Naive B cell (primary cell): ENCODE data around the gene PPP1R15B. TPM values are rescaled to one million over a fixed set of nuclear protein-coding genes. Genes with fewer than 3 reads are reported as not detected.
"Not testable (repeated sequence)": the region's sequence is repeated elsewhere in the genome, so short reads cannot be mapped to it uniquely, and the experiment has no call there.

Experiments used
- ATAC-seq, 2 donors: fragments of 150-1000 bp; cut with Tn5 transposase; 2 replicates each; pipeline ENCODE4 v1.10.0; 2021; ENCODE audit warnings: low read depth in 2 of 2, mild to moderate bottlenecking in 2 of 2, moderate library complexity in 2 of 2
- DNase-seq: peaks from one replicate; pipeline ENCODE4 v3.0.0; 2022
- H3K27ac Mint-ChIP-seq, 6 donors: one replicate each; pipeline ENCODE4 v1.8.0; 2020 to 2022; ENCODE audit warnings: mild to moderate bottlenecking in 6 of 6, mixed read lengths in 6 of 6, moderate library complexity in 5 of 6, inconsistent platforms in 2 of 6
- H3K27me3 Mint-ChIP-seq, 3 donors: one replicate each; pipeline ENCODE4 v1.8.0; 2021 to 2022; ENCODE audit warnings: mixed read lengths in 3 of 3, mild to moderate bottlenecking in 1 of 3
- H3K36me3 Mint-ChIP-seq, 2 donors: one replicate each; pipeline ENCODE4 v1.8.0; 2020 to 2022; ENCODE audit warnings: mixed read lengths in 2 of 2, inconsistent platforms in 1 of 2, mild to moderate bottlenecking in 1 of 2
- H3K4me1 Mint-ChIP-seq, 3 donors: one replicate each; pipeline ENCODE4 v1.8.0; 2020 to 2022; ENCODE audit warnings: mixed read lengths in 3 of 3, inconsistent platforms in 1 of 3, mild to moderate bottlenecking in 1 of 3, moderate library complexity in 1 of 3
- H3K4me3 Mint-ChIP-seq, 8 donors: one replicate each; pipeline ENCODE4 v1.8.0; 2020 to 2022; ENCODE audit warnings: mild to moderate bottlenecking in 8 of 8, mixed read lengths in 8 of 8, moderate library complexity in 8 of 8, inconsistent platforms in 2 of 8
- H3K9me3 Mint-ChIP-seq, 7 donors: one replicate each; pipeline ENCODE4 v1.8.0; 2020 to 2022; ENCODE audit warnings: mixed read lengths in 7 of 7, mild to moderate bottlenecking in 5 of 7, inconsistent platforms in 2 of 7, moderate library complexity in 1 of 7
- polyA plus RNA-seq, 6 donors: library from polyadenylated mRNA; unstranded; fragments of 300-500 nt; fragmentation: Illumina TruSeq; gene quantifications; one replicate each; pipeline ENCODE4 v1.2.3, GENCODE V29; 2021; ENCODE audit warnings: low read depth in 6 of 6

PPP1R15B gene
- polyA plus RNA-seq, 6 donors from 2014 or later, result 18.5 to 39.0 (median 33.0) TPM

- ATAC-seq, result no peak
- peaks cover 22 to 24% of the 10 kb centered on the region in 2 donors for H3K36me3 Mint-ChIP-seq
- H3K9me3 Mint-ChIP-seq, result no peaks in the 10 kb centered on the region
- H3K4me3 Mint-ChIP-seq, result no peak overlapping the region
- no peak for DNase-seq
- peak overlapping the region in 2 of 6 donors; percentile 58 to 63 for H3K27ac Mint-ChIP-seq
- peaks cover 14 to 20% (median 15%) of the 10 kb centered on the region in 3 donors for H3K4me1 Mint-ChIP-seq
- H3K27me3 Mint-ChIP-seq, result no peaks in the 10 kb centered on the region
These were observed 13.0 kb upstream of the PPP1R15B start for GRCh38 chr1:204424621-204425020.

GRCh38 chr1:204422061-204422705 is 10.6 kb upstream of the PPP1R15B start:
- Mint-ChIP-seq H3K4me1 (peaks cover 35 to 39% (median 38%) of the 10 kb centered on the region in 3 donors), H3K36me3 (peaks cover 16% of the 10 kb centered on the region in 2 donors), H3K27ac (peak overlapping the region in 1 of 6 donors; percentile 78)
- not testable (repeated sequence) for DNase-seq, H3K9me3 Mint-ChIP-seq, H3K4me3 Mint-ChIP-seq, ATAC-seq, H3K27me3 Mint-ChIP-seq

- no peaks in the 10 kb centered on the region for H3K9me3 Mint-ChIP-seq
- no peak overlapping the region for H3K4me3 Mint-ChIP-seq
- no peaks in the 10 kb centered on the region for H3K27me3 Mint-ChIP-seq
- no peak for ATAC-seq
- peaks cover 35 to 41% (median 38%) of the 10 kb centered on the region in 3 donors for H3K4me1 Mint-ChIP-seq
- DNase-seq, result no peak
- peaks cover 12 to 14% of the 10 kb centered on the region in 2 donors for H3K36me3 Mint-ChIP-seq
- no peak overlapping the region for H3K27ac Mint-ChIP-seq
These were observed 9.8 kb upstream of the PPP1R15B start for GRCh38 chr1:204421441-204421840.

- H3K4me3 Mint-ChIP-seq, result peak overlapping the region in 1 of 8 donors; percentile 30
- no peak for ATAC-seq
These were observed 8.7 kb upstream of the PPP1R15B start for GRCh38 chr1:204420039-204421004.

GRCh38 chr1:204419064-204419403 is 7.4 kb upstream of the PPP1R15B start:
- DNase-seq, result no peak
- peaks cover 34 to 48% (median 41%) of the 10 kb centered on the region in 3 donors for H3K4me1 Mint-ChIP-seq
- no peaks in the 10 kb centered on the region for H3K9me3 Mint-ChIP-seq
- no peaks in the 10 kb centered on the region for H3K27me3 Mint-ChIP-seq
- no peaks in the 10 kb centered on the region for H3K36me3 Mint-ChIP-seq
- H3K27ac Mint-ChIP-seq, result peak overlapping the region; percentile 1 to 92 (median 86)
- peak overlapping the region in 1 of 8 donors; percentile 71 for H3K4me3 Mint-ChIP-seq
- no peak for ATAC-seq

More at GRCh38 chr1:204420039-204421004, 8.7 kb upstream of the PPP1R15B start:
- H3K27ac Mint-ChIP-seq, result peak overlapping the region in 5 of 6 donors; percentile 6 to 90 (median 81)
- peaks cover under 1 to 4% of the 10 kb centered on the region in 2 donors for H3K36me3 Mint-ChIP-seq
- peaks cover 34 to 46% (median 37%) of the 10 kb centered on the region in 3 donors for H3K4me1 Mint-ChIP-seq
- no peaks in the 10 kb centered on the region for H3K9me3 Mint-ChIP-seq
- no peak for DNase-seq
- H3K27me3 Mint-ChIP-seq, result no peaks in the 10 kb centered on the region

GRCh38 chr1:204418174-204419063 is 6.8 kb upstream of the PPP1R15B start:
- Mint-ChIP-seq H3K27me3 (no peaks in the 10 kb centered on the region), H3K4me1 (peaks cover 34 to 48% (median 41%) of the 10 kb centered on the region in 3 donors), H3K9me3 (no peaks in the 10 kb centered on the region), H3K4me3 (peak overlapping the region in 6 of 8 donors; percentile 18 to 84 (median 57)), H3K36me3 (no peaks in the 10 kb centered on the region), H3K27ac (peak overlapping the region; percentile 42 to 97 (median 81))
- peak; percentile 66 for DNase-seq
- peak; percentile 98 to 99 for ATAC-seq

GRCh38 chr1:204417074-204417997 is 5.7 kb upstream of the PPP1R15B start:
- Mint-ChIP-seq H3K4me3 (peak overlapping the region in 5 of 8 donors; percentile 18 to 84 (median 51)), H3K36me3 (no peaks in the 10 kb centered on the region), H3K27me3 (no peaks in the 10 kb centered on the region), H3K27ac (peak overlapping the region; percentile 57 to 90 (median 88)), H3K9me3 (no peaks in the 10 kb centered on the region), H3K4me1 (peaks cover 39 to 54% (median 41%) of the 10 kb centered on the region in 3 donors)
- ATAC-seq (no peak), DNase-seq (no peak)

- H3K36me3 Mint-ChIP-seq, result no peaks in the 10 kb centered on the region
- H3K27ac Mint-ChIP-seq, result peak overlapping the region in 4 of 6 donors; percentile 47 to 96 (median 63)
- no peak for DNase-seq
- no peaks in the 10 kb centered on the region for H3K9me3 Mint-ChIP-seq
- ATAC-seq, result no peak
- H3K4me1 Mint-ChIP-seq, result peaks cover 39 to 58% (median 41%) of the 10 kb centered on the region in 3 donors
- no peaks in the 10 kb centered on the region for H3K27me3 Mint-ChIP-seq
- H3K4me3 Mint-ChIP-seq, result no peak overlapping the region
These were observed 5.0 kb upstream of the PPP1R15B start for GRCh38 chr1:204416589-204417073.

- H3K27ac Mint-ChIP-seq, result peak overlapping the region in 2 of 6 donors; percentile 57 to 96
- peaks cover 40 to 57% (median 43%) of the 10 kb centered on the region in 3 donors for H3K4me1 Mint-ChIP-seq
- no peaks in the 10 kb centered on the region for H3K27me3 Mint-ChIP-seq
- H3K36me3 Mint-ChIP-seq, result no peaks in the 10 kb centered on the region
- DNase-seq (no peak), ATAC-seq (no peak)
- no peaks in the 10 kb centered on the region for H3K9me3 Mint-ChIP-seq
- no peak overlapping the region for H3K4me3 Mint-ChIP-seq
These were observed 3.7 kb upstream of the PPP1R15B start for GRCh38 chr1:204415351-204415750.

GRCh38 chr1:204414016-204414415 is 2.4 kb upstream of the PPP1R15B start:
- Mint-ChIP-seq H3K36me3 (no peaks in the 10 kb centered on the region), H3K9me3 (no peaks in the 10 kb centered on the region), H3K27ac (peak overlapping the region in 5 of 6 donors; percentile 65 to 100 (median 99)), H3K4me1 (peaks cover 32 to 52% (median 41%) of the 10 kb centered on the region in 3 donors), H3K27me3 (no peaks in the 10 kb centered on the region), H3K4me3 (peak overlapping the region in 1 of 8 donors; percentile 39)
- DNase-seq (no peak), ATAC-seq (no peak)

- DNase-seq, result no peak
- Mint-ChIP-seq H3K27ac (peak overlapping the region; percentile 92 to 100 (median 99)), H3K27me3 (no peaks in the 10 kb centered on the region), H3K4me1 (peaks cover 27 to 48% (median 37%) of the 10 kb centered on the region in 3 donors), H3K36me3 (peaks cover 0 to 7% of the 10 kb centered on the region in 2 donors), H3K4me3 (peak overlapping the region in 6 of 8 donors; percentile 26 to 68 (median 58)), H3K9me3 (no peaks in the 10 kb centered on the region)
- no peak for ATAC-seq
These were observed 1.5 kb upstream of the PPP1R15B start for GRCh38 chr1:204413170-204413535.
